GM12878 (cell line): ENCODE results near the gene PLAC9.

ENCODE experiments used
- CEBPB ChIP-seq, 2 experiments: fragments of 150-350 bp in 1 of 2; IDR thresholded peaks; 2 replicates each; pipeline ENCODE4 v1.6.1; 2012 to 2014; ENCODE audit warnings: low read depth in 2 of 2, low read length in 2 of 2, borderline replicate concordance in 1 of 2, inconsistent platforms in 1 of 2
- CHD1 ChIP-seq: IDR thresholded peaks from 2 replicates; pipeline ENCODE4 v1.6.1; 2012; ENCODE audit warnings: low read depth, low read length, improper control_type of control experiment
- FOS ChIP-seq: IDR thresholded peaks from 3 replicates; pipeline ENCODE4 v1.6.1; 2011; ENCODE audit warnings: borderline replicate concordance; ENCODE audit not compliant: insufficient read length; ENCODE audit errors: extremely low read depth
- HDAC2 ChIP-seq: fragments of 200-600 bp; sonication (generic); IDR thresholded peaks from 2 replicates; pipeline ENCODE4 v1.6.1; 2017
- POLR2A ChIP-seq: IDR thresholded peaks from 2 replicates; pipeline ENCODE4 v1.6.1; 2011; ENCODE audit warnings: low read depth, mild to moderate bottlenecking, low read length
- POLR2AphosphoS5 ChIP-seq: IDR thresholded peaks from 2 replicates; pipeline ENCODE4 v1.6.1; 2011; ENCODE audit warnings: mild to moderate bottlenecking, low read length, inconsistent platforms
- RELA ChIP-seq: fragments of 450-650 bp; IDR thresholded peaks from 2 replicates; pipeline ENCODE4 v1.8.0; 2014; ENCODE audit warnings: borderline replicate concordance; ENCODE audit not compliant: partially characterized antibody
- SMC3 ChIP-seq: IDR thresholded peaks from 2 replicates; pipeline ENCODE4 v1.6.1; 2011; ENCODE audit warnings: low read length, improper control_type of control experiment, borderline replicate concordance
- TF ChIP-seq, protein P1 (sequence below), 3 experiments: IDR thresholded peaks in 2 of 3; conservative IDR thresholded peaks in 1 of 3; 2 replicates each; pipeline ENCODE4 v1.5.1; 2011; ENCODE audit warnings: low read depth in 3 of 3, low read length in 3 of 3, mild to moderate bottlenecking in 3 of 3, control low read depth in 2 of 3, moderate library complexity in 2 of 3, inconsistent platforms in 1 of 3, mixed read lengths in 1 of 3; ENCODE audit not compliant: control insufficient read depth in 2 of 3, insufficient read depth in 1 of 3; ENCODE audit errors: extremely low read depth in 1 of 3
- TF ChIP-seq, protein P2 (sequence below): IDR thresholded peaks from 2 replicates; pipeline ENCODE4 v1.6.1; 2012; ENCODE audit warnings: low read depth, low read length, improper control_type of control experiment

DNA sequence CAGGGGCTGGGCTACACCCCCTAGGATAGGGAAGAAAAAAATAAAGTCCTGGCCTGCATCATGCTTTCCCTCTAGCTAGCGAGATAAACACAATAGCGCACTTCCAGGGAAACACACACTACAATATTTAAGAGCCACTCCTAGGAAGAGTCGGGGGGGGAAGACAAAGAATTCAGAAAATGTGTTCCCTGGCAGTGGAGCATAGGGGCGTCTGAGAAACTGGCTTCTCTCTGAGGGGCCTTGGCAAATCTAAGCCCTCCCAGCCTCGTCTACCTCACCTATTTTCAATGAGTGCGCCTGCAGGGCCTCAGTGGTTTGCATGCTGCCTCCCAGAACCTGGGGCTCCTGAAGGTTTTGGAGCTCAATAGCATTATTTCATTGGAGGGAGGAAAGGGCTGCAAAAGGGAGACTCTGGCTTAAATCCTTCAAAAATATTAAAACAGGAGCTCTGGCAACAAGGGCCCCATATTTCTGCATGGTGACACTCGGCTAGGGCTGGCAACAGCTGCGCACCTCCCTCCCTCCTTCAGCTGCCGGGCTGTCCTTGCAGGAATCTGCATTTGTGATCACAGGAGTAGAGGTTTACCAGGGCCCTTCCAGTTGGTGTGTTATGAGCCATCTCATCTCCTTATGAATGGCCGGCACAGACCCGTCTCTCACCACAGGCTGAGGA lies 62.0 kb downstream of the PLAC9 start:
- TF ChIP-seq, protein P1, sequence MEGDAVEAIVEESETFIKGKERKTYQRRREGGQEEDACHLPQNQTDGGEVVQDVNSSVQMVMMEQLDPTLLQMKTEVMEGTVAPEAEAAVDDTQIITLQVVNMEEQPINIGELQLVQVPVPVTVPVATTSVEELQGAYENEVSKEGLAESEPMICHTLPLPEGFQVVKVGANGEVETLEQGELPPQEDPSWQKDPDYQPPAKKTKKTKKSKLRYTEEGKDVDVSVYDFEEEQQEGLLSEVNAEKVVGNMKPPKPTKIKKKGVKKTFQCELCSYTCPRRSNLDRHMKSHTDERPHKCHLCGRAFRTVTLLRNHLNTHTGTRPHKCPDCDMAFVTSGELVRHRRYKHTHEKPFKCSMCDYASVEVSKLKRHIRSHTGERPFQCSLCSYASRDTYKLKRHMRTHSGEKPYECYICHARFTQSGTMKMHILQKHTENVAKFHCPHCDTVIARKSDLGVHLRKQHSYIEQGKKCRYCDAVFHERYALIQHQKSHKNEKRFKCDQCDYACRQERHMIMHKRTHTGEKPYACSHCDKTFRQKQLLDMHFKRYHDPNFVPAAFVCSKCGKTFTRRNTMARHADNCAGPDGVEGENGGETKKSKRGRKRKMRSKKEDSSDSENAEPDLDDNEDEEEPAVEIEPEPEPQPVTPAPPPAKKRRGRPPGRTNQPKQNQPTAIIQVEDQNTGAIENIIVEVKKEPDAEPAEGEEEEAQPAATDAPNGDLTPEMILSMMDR (IDR thresholded peaks at IDR 0.05 in 2 of 3, conservative IDR thresholded peaks at IDR 0.05 in 1 of 3; ENCODE audit: control insufficient read depth in 2 of 3, extremely low read depth in 1 of 3, insufficient read depth in 1 of 3, low read depth in 3 of 3, low read length in 3 of 3), result no peak
- TF ChIP-seq, protein P2, sequence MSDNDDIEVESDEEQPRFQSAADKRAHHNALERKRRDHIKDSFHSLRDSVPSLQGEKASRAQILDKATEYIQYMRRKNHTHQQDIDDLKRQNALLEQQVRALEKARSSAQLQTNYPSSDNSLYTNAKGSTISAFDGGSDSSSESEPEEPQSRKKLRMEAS, result no peak
- TF ChIP-seq FOS, result no peak
- TF ChIP-seq POLR2A, result no peak
- no peak for TF ChIP-seq CEBPB (IDR thresholded peaks at IDR 0.05; ENCODE audit: borderline replicate concordance in 1 of 2, low read depth in 2 of 2, low read length in 2 of 2)
- no peak for TF ChIP-seq SMC3
- TF ChIP-seq HDAC2, result no peak
- TF ChIP-seq RELA, result no peak
- TF ChIP-seq POLR2AphosphoS5, result no peak
- TF ChIP-seq CHD1, result no peak
